OCI-LY7 (cell line): Measurements from ENCODE around the gene ITK. TPM values are rescaled to one million over a fixed set of nuclear protein-coding genes. Genes with fewer than 3 reads are reported as not detected.

Source experiments
- BruUV-seq: library from RNA; stranded (reverse); fragments of 400-500 nt; replicated peaks from 2 replicates; lab custom pipeline; 2021; lab: Mats Ljungman, UMichigan
- CTCF ChIA-PET: fragments of 300-600 bp; sonication (Branson Sonifier 250); formaldehyde crosslinking; loops from one replicate; lab custom pipeline; 2022; ENCODE audit warnings: antibody characterized with exemption; ENCODE audit not compliant: unreplicated experiment; lab: Charles Lee
- POLR2A ChIA-PET: fragments of 300-600 bp; sonication (Branson Sonifier 250); formaldehyde crosslinking; loops from one replicate; lab custom pipeline; 2022; ENCODE audit warnings: antibody characterized with exemption; lab: Charles Lee
- DNase-seq: peaks from one replicate; pipeline ENCODE4 v3.0.0-alpha.2; 2015; ENCODE audit warnings: low spot score
- H2AFZ ChIP-seq: fragments of 200-600 bp; sonication (generic), shearing (Covaris generic); 2 replicates; pipeline ENCODE4 v1.6.1; 2014; ENCODE audit warnings: mild to moderate bottlenecking, antibody characterized with exemption, low read length, moderate library complexity
- H3K27ac ChIP-seq: fragments of 200-600 bp; sonication (generic); 2 replicates; pipeline ENCODE4 v1.5.1; 2014; ENCODE audit warnings: mixed run types, low read depth, mild to moderate bottlenecking, moderate library complexity, low read length, inconsistent platforms; ENCODE audit not compliant: poor library complexity, severe bottlenecking
- H3K36me3 ChIP-seq: fragments of 200-600 bp; sonication (generic); 2 replicates; pipeline ENCODE4 v1.6.1; 2014; ENCODE audit warnings: mild to moderate bottlenecking, antibody characterized with exemption, low read length, moderate library complexity, mixed read lengths; ENCODE audit not compliant: insufficient read depth
- H3K4me1 ChIP-seq: fragments of 200-600 bp; sonication (generic); 2 replicates; pipeline ENCODE4 v1.5.1; 2014; ENCODE audit warnings: mild to moderate bottlenecking, low read length; ENCODE audit not compliant: insufficient read depth, poor library complexity, severe bottlenecking
- H3K4me2 ChIP-seq: fragments of 200-600 bp; sonication (generic); 2 replicates; pipeline ENCODE4 v1.6.1; 2014; ENCODE audit warnings: mild to moderate bottlenecking, low read length
- H3K4me3 ChIP-seq: fragments of 200-600 bp; sonication (generic); 2 replicates; pipeline ENCODE4 v1.5.1; 2014; ENCODE audit warnings: mild to moderate bottlenecking, low read depth, low read length; ENCODE audit not compliant: poor library complexity, severe bottlenecking
- H3K79me2 ChIP-seq: fragments of 200-600 bp; sonication (generic); 2 replicates; pipeline ENCODE4 v1.6.1; 2016; ENCODE audit warnings: low read depth, mild to moderate bottlenecking, low read length, moderate library complexity, mixed read lengths; ENCODE audit not compliant: insufficient read depth
- H3K9me2 ChIP-seq: fragments of 200-600 bp; sonication (generic); 2 replicates; pipeline ENCODE4 v1.6.1; 2016; ENCODE audit warnings: mild to moderate bottlenecking, low read length, mixed read lengths; ENCODE audit not compliant: insufficient read depth
- H3K9me3 ChIP-seq: fragments of 200-600 bp; sonication (generic); 2 replicates; pipeline ENCODE4 v1.6.1; 2014; ENCODE audit warnings: mild to moderate bottlenecking, mixed run types, low read length, mixed read lengths
- H4K20me1 ChIP-seq: fragments of 200-600 bp; sonication (generic); 2 replicates; pipeline ENCODE4 v1.6.1; 2014; ENCODE audit warnings: mild to moderate bottlenecking, antibody characterized with exemption, low read length, moderate library complexity, mixed read lengths; ENCODE audit not compliant: insufficient read depth
- CTCF ChIP-seq: fragments of 200-600 bp; sonication (generic); conservative IDR thresholded peaks from 2 replicates; pipeline ENCODE4 v1.5.1; 2014; ENCODE audit warnings: mild to moderate bottlenecking, antibody characterized with exemption, low read length, moderate library complexity, mixed read lengths
- EZH2phosphoT487 ChIP-seq: fragments of 200-600 bp; sonication (generic); IDR thresholded peaks from 2 replicates; pipeline ENCODE4 v1.6.1; 2018; ENCODE audit warnings: low read depth, borderline replicate concordance, mild to moderate bottlenecking, mixed run types, antibody characterized with exemption, low read length, moderate library complexity, mixed read lengths
- intact Hi-C: fragments of 100-400 bp; cut with micrococcal nuclease; formaldehyde crosslinking; loops from one replicate; pipeline ENCODE4 v1.10.0; 2022; ENCODE audit not compliant: unreplicated experiment
- total RNA-seq, 2 experiments: library from RNA; depleted of rRNA in 1 of 2; stranded (reverse); fragments of >200 nt in 1 of 2; shearing (Covaris generic) in 1 of 2; gene quantifications; 2 replicates each; pipeline ENCODE4 v1.2.3, GENCODE V29; 2014 to 2022

The ITK gene
- total RNA-seq, 2 experiments from 2014 or later: not detected

GRCh38 chr5:157212307-157212706 is 31.7 kb downstream of the ITK start:
- H3K9me3 ChIP-seq: no peaks in the 10 kb centered on the region
- POLR2A ChIA-PET: interaction anchor here (0.7 kb wide), 1 partner anchor 44 kb away, joined by 3 read pairs; no protein-coding TSS in a partner anchor
- DNase-seq: no peak
- H3K4me2 ChIP-seq: no peak overlapping the region
- intact Hi-C loops: no loop called here
- no TSS peak for BruUV-seq
- no peaks in the 10 kb centered on the region for H3K36me3 ChIP-seq
- H4K20me1 ChIP-seq: no peaks in the 10 kb centered on the region
- peaks cover 9% of the 10 kb centered on the region for H3K4me1 ChIP-seq
- H3K79me2 ChIP-seq: no peaks in the 10 kb centered on the region
- H2AFZ ChIP-seq: no peak overlapping the region
- no peak overlapping the region for H3K27ac ChIP-seq
- no peaks in the 10 kb centered on the region for H3K9me2 ChIP-seq
- H3K4me3 ChIP-seq: no peak overlapping the region
- CTCF ChIA-PET: no interaction called here
- TF ChIP-seq EZH2phosphoT487: no peak
- TF ChIP-seq CTCF: no peak

- TF ChIP-seq EZH2phosphoT487 (no peak), CTCF (no peak)
- H3K4me2 ChIP-seq: no peak overlapping the region
- intact Hi-C loops: no loop called here
- BruUV-seq: no TSS peak
- no peaks in the 10 kb centered on the region for H3K79me2 ChIP-seq
- no peak overlapping the region for H3K27ac ChIP-seq
- H3K9me3 ChIP-seq: no peaks in the 10 kb centered on the region
- peaks cover 18% of the 10 kb centered on the region for H3K4me1 ChIP-seq
- no peaks in the 10 kb centered on the region for H4K20me1 ChIP-seq
- no peaks in the 10 kb centered on the region for H3K9me2 ChIP-seq
- ChIA-PET POLR2A (no interaction called here), CTCF (no interaction called here)
- no peak for DNase-seq
- no peaks in the 10 kb centered on the region for H3K36me3 ChIP-seq
- H3K4me3 ChIP-seq: no peak overlapping the region
- no peak overlapping the region for H2AFZ ChIP-seq
Measured at GRCh38 chr5:157213527-157214243, 33.0 kb downstream of the ITK start.

- H3K27ac ChIP-seq: no peak overlapping the region
- H3K9me3 ChIP-seq: no peaks in the 10 kb centered on the region
- BruUV-seq: no TSS peak
- POLR2A ChIA-PET: interaction anchor here (0.6 kb wide), 1 partner anchor 8 kb away, joined by 5 read pairs; no protein-coding TSS in a partner anchor
- peaks cover 18% of the 10 kb centered on the region for H3K4me1 ChIP-seq
- H3K4me2 ChIP-seq: no peak overlapping the region; the same call in 1 of the 2 replicates
- CTCF ChIA-PET: no interaction called here
- DNase-seq: no peak
- no peak overlapping the region for H3K4me3 ChIP-seq
- no peaks in the 10 kb centered on the region for H3K36me3 ChIP-seq
- H2AFZ ChIP-seq: no peak overlapping the region
- H4K20me1 ChIP-seq: no peaks in the 10 kb centered on the region
- H3K79me2 ChIP-seq: no peaks in the 10 kb centered on the region
- intact Hi-C loops: no loop called here
- TF ChIP-seq CTCF (no peak), EZH2phosphoT487 (no peak)
- H3K9me2 ChIP-seq: no peaks in the 10 kb centered on the region
Measured at GRCh38 chr5:157214415-157214814, 33.8 kb downstream of the ITK start.
